ENCODE data around the gene RAB40A. TPM values are rescaled to one million over a fixed set of nuclear protein-coding genes. Genes with fewer than 3 reads are reported as not detected.

RAB40A gene
- total RNA-seq, 4 donors from 2014 or later: 0.13 to 0.84 (median 0.38) TPM

- H3K4me3 ChIP-seq (ENCODE audit: low read depth, poor library complexity, severe bottlenecking): no peak overlapping the region
- DNase-seq (ENCODE audit: low spot score in 2 of 2): no peak
- intact Hi-C loops (cut with DNase I; ENCODE audit: low total_unique reads): no loop called here
- TF ChIP-seq POLR2A (IDR thresholded peaks at IDR 0.05) (no peak), CTCF (IDR thresholded peaks at IDR 0.05) (no peak)
- 61 to 79% methylated on average over 4 of the region's 4 CpGs for WGBS, 2 donors
Observed at GRCh38 chrX:103520386-103520785, 1.1 kb upstream of the RAB40A start.

DNA sequence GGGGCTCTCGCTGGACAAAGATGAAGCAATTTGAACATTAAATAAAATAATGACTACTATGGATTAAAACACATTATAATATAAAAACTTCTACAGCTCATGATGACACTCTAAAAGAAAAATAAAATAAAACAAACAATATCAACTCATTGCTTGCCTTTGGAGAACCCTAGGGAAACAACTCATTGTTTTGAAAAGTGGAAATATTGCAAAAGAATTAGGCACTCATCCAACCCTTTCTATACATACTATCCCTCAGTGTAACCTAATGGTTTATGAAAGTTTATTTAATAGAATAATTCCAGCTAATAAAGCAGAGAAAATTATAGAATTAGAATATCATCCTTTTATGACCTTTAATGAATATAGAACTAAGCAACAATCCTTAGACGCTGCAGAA lies 718 bp downstream of the RAB40A start:
- 89 to 100% methylated on average over 2 of the region's 2 CpGs for WGBS, 2 donors
- intact Hi-C loops (cut with DNase I; ENCODE audit: low total_unique reads): no loop called here
- DNase-seq (ENCODE audit: low spot score in 2 of 2): no peak
- H3K4me3 ChIP-seq (ENCODE audit: low read depth, poor library complexity, severe bottlenecking): no peak overlapping the region
- TF ChIP-seq POLR2A (IDR thresholded peaks at IDR 0.05) (no peak), CTCF (IDR thresholded peaks at IDR 0.05) (no peak)

DNA sequence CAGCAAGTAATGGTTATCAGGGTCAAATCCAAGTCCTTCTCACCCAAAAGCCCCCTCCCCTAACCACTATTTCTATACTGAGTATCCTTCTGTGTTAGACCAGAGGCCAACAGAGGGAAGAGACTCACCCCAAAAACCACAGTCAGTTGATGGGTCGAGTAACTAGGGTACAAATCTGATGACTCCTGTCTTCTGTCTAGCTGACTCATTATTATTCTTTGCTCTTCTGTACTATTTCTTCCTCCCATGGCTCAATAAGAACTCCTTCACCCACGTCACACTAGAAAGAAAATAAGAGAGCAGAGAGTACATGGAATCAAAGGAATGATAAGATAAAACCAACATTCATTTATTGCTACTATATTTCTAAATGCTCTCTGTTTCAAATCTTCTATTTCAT lies 2.0 kb downstream of the RAB40A start:
- DNase-seq (ENCODE audit: low spot score in 2 of 2): no peak
- intact Hi-C loops (cut with DNase I; ENCODE audit: low total_unique reads): no loop called here
- 49 to 75% methylated on average over 2 of the region's 2 CpGs for WGBS, 2 donors
- no peak overlapping the region for H3K4me3 ChIP-seq (ENCODE audit: low read depth, poor library complexity, severe bottlenecking)
- TF ChIP-seq POLR2A (IDR thresholded peaks at IDR 0.05) (no peak), CTCF (IDR thresholded peaks at IDR 0.05) (no peak)

- TF ChIP-seq POLR2A (IDR thresholded peaks at IDR 0.05) (no peak), CTCF (IDR thresholded peaks at IDR 0.05) (no peak)
- no peak overlapping the region for H3K4me3 ChIP-seq (ENCODE audit: low read depth, poor library complexity, severe bottlenecking)
- 49 to 79% methylated on average over 4 of the region's 4 CpGs for WGBS, 2 donors
- intact Hi-C loops (cut with DNase I; ENCODE audit: low total_unique reads): no loop called here
- no peak for DNase-seq (ENCODE audit: low spot score in 2 of 2)
Observed at GRCh38 chrX:103513476-103514108, 5.7 kb downstream of the RAB40A start.

DNA sequence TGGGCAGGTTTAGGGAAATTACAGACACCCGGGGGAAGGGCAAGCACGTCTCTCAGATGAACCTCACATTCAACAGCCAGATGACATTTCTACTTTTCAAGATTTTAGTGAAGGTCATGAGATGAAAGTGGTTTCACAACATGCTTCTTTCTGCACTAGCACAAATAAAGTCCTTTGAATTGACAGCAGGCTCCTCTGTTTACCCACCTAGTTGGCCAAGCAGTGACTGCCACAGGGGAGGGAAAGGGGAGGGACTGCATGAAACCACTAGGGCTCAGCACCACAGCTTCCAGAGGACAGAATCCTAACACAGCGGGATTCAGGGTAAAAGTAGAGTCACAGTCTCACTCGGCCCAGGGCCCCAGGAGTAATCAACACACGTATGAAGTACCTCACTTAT lies 6.2 kb downstream of the RAB40A start:
- WGBS, 2 donors: 54 to 82% methylated on average over 5 of the region's 5 CpGs
- H3K4me3 ChIP-seq (ENCODE audit: low read depth, poor library complexity, severe bottlenecking): no peak overlapping the region
- TF ChIP-seq CTCF (IDR thresholded peaks at IDR 0.05) (no peak), POLR2A (IDR thresholded peaks at IDR 0.05) (no peak)
- DNase-seq (ENCODE audit: low spot score in 2 of 2): no peak
- intact Hi-C loops (cut with DNase I; ENCODE audit: low total_unique reads): no loop called here

DNA sequence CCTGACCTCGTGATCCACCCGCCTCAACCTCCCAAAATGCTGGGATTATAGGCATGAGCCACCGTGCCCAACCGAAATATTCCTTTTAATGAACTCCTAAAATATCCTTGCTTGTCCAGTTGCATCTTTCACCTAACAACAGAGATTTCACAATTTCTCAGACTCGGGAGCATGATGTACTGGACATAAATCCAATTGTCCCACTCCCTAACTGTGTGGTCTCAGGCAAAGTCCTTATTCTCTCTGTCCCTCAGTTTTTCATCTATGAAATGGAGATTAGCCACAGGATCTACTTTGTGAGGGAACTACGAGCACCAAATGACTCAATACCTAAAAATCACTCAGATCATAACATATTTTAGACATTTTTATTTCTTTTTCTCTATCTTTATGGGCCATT lies 9.3 kb downstream of the RAB40A start:
- intact Hi-C loops (cut with DNase I; ENCODE audit: low total_unique reads): no loop called here

More for the DNA sequence above, 9.3 kb downstream of the RAB40A start:
- TF ChIP-seq CTCF (IDR thresholded peaks at IDR 0.05) (no peak), POLR2A (IDR thresholded peaks at IDR 0.05) (no peak)
- DNase-seq (ENCODE audit: low spot score in 2 of 2): no peak
- no peak overlapping the region for H3K4me3 ChIP-seq (ENCODE audit: low read depth, poor library complexity, severe bottlenecking)
- WGBS, 2 donors: 71 to 88% methylated on average over 6 of the region's 6 CpGs

Data from lower leg skin (tissue), 4 donors.